ENCODE results near the gene NECTIN1.

Gene NECTIN1

GRCh38 chr11:119729951-119730613 lies 1.1 kb upstream of the NECTIN1 start:
- no peak for DNase-seq

GRCh38 chr11:119729581-119729927 lies 554 bp upstream of the NECTIN1 start:
- no peak for DNase-seq

GRCh38 chr11:119728211-119728626 lies 781 bp downstream of the NECTIN1 start:
- no peak for DNase-seq

GRCh38 chr11:119727523-119728151 lies 1.4 kb downstream of the NECTIN1 start:
- no peak for DNase-seq

GRCh38 chr11:119726585-119727522 lies 2.1 kb downstream of the NECTIN1 start:
- no peak for DNase-seq

- DNase-seq: no peak
Measured at GRCh38 chr11:119726150-119726553, 2.8 kb downstream of the NECTIN1 start.

GRCh38 chr11:119724956-119725355 lies 4.0 kb downstream of the NECTIN1 start:
- DNase-seq: no peak

GRCh38 chr11:119723952-119724325 lies 5.1 kb downstream of the NECTIN1 start:
- no peak for DNase-seq

- no peak for DNase-seq
Measured at GRCh38 chr11:119723243-119723951, 5.6 kb downstream of the NECTIN1 start.

- DNase-seq: no peak
Measured at GRCh38 chr11:119722281-119722794, 6.7 kb downstream of the NECTIN1 start.

GRCh38 chr11:119721129-119722120 lies 7.6 kb downstream of the NECTIN1 start:
- DNase-seq: no peak

- no peak for DNase-seq
Measured at GRCh38 chr11:119720311-119720913, 8.6 kb downstream of the NECTIN1 start.

- no peak for DNase-seq
Measured at GRCh38 chr11:119717839-119718534, 11.0 kb downstream of the NECTIN1 start.

- no peak for DNase-seq
Measured at GRCh38 chr11:119716582-119717498, 12.2 kb downstream of the NECTIN1 start.

- DNase-seq: no peak
Measured at GRCh38 chr11:119714590-119714989, 14.4 kb downstream of the NECTIN1 start.

- DNase-seq: no peak
Measured at GRCh38 chr11:119714189-119714588, 14.8 kb downstream of the NECTIN1 start.

- no peak for DNase-seq
Measured at GRCh38 chr11:119713359-119714040, 15.5 kb downstream of the NECTIN1 start.

GRCh38 chr11:119712459-119713358 lies 16.3 kb downstream of the NECTIN1 start:
- DNase-seq: no peak
